Activated naive CD8-positive, alpha-beta T cell treated with anti-CD3 and anti-CD28 coated beads, Interleukin-2, amount 50 U/mL, for 16 hours (primary cell): ENCODE measurements around the gene SLC9A9.

ENCODE experiments used
- DNase-seq: peaks from one replicate; pipeline ENCODE4 v3.0.0-alpha.2; 2020; ENCODE audit warnings: low read depth, low spot score

The SLC9A9 gene

DNA sequence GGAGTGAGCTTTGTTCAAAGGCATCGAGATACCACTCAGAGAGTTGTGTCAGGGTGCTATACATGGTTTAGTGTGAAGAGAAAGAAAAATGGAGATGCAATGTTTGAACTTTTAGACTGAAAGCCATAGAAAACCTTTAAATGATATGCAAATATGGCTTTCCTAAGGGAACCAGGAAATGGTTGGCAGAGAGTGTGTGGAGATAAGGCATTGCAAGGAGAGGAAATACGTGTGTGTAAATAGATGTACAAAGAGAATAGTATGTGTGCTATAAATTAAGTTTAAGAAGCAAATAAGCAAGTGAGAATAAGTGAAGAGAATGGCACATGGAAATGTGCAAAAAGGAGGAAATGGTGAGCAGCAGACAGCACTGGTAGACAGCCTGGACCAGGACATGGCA, 198.1 kb downstream of the SLC9A9 start:
- DNase-seq, result no peak

DNA sequence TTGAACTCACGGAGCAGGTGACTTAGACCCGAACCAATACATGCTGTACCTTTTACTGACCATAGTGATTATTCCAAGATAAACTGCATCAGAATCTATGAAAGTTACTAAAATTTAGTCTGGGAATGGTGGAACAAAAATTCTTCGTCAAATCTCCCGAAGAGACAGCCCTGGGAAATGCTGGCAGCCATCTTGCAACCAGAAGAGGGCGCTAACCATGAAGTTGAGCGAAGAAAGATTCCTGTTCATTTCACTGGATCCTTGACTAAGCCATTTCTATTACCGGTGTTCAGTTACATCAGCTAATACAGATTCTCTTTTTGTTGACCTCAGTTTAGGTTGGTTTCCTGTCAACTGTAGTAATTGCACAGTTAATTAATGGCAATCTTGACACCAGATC, 199.6 kb downstream of the SLC9A9 start:
- DNase-seq, result no peak

DNA sequence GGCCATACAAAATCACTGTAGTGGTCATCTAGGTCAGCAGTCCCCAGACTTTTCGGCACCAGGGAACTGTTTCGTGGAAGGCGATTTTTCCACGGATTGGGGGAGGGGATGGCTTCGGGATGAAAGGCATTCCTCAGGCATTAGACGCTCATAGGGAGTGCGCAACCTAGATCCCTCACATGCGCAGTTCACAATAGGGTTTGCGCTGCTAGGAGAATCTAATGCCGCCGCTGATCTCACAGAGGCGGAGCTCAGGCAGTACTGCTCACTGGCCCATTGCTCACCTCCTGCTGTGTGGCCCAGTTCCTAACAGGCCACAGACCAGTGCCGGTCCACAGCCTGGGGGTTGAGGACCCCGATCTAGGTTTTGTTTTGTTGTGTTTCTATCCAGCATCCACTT, 200.1 kb downstream of the SLC9A9 start:
- DNase-seq, result no peak

DNA sequence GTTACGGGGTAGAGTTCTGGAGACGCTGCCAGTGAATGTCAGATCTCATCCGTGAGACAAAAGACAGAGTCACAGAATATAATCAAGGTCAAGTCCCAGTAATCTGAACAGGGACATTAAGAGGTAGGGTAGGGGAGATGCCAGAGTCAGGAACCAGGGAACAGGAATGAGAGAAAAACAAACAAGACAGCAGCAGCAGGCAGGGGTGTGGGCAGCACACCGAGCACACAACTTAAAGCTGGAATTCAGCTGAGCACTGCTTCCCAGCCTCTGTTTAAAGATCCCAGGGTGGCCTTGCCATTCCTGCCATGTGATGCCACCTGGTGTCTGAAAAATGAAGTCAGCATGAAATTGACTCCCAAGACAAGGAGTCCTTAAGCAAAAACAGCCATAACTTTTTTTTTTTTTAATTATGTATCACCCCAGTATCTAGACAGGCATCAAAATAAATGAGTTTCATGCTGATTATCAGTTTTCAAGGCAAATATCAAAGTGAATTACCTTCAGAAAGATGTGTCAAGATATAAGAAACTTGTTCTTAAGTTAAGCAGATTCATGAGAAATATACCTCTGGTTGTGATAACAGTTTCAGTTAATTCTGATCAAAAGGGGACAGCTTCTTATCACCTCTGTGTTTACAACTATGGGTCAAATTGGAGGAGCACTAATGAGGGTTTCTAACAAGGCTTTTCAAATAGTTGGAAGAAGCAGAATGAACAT, 203.7 kb downstream of the SLC9A9 start:
- DNase-seq, result no peak

DNA sequence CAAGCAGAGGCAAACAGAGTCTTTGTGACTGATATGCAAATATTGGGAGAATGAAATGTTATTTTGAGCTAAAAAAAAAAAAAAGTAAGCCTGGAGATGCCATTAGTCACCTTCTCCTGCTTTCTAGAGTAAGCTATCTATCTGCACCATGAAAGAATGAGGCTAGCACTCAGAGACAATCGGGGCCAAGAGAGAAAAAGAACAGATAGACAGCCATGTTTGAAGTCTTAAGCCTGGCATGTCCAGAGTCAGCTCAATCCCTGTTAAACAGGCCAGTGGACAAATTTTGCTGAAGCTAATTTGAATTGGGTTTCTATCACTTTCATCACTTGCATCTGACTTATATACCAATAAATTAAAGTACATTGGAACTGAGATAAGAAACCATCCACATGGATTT, 204.4 kb downstream of the SLC9A9 start:
- DNase-seq, result no peak

DNA sequence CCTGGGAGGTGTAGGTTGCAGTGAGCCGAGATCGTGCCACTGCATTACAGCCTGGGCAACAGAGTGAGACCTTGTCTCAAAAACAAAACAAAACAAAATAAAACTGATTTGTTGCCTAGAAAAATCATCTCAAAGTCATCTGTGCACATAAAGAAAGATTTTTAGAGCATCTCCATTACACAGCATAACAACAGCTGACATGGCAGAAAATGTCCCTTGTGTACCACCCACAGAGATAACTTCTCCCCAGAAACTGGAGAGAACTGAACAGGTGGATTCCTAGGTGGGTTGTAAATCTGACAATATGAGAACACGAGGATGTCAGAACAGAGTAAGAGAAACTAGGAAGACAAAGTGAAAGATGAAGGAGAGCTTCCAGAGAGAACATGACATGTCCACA, 207.5 kb downstream of the SLC9A9 start:
- DNase-seq, result no peak

DNA sequence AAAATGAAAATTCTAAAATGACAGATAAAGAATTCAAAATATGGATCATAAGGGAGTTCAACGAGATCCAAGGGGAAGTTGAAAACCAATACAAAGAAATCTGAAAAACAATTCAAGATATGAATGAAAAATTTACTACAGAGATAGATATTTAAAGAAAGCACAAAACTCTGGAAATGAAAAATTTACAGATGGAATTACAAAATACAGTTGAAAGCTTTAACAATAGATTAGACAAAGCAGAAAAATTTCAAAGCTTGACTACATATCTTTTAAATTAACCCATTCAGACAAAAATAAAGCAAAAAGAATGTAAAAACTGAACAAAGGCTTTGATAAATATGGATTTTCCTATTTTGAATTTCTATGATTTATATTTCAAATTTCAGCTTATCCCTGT, 211.1 kb downstream of the SLC9A9 start:
- no peak for DNase-seq

DNA sequence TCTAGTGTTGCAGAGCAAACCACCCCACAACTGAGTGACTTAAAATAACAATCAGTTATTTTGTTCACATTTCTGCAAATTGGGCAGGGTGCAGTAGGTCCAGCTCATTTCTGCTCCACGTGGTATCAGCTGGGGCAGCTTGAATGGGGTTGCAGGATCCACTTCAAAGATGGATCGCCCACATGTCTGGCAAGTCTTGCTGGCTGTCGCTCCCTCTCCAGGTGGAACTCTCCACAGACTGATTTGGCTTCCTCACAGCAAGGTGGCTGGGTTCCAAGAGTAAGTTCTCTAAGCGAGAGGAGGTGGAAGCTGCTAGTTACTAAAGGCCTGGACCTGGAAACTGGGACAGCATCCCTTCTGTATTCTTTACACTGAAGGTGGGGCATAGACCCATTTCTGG, 213.3 kb downstream of the SLC9A9 start:
- no peak for DNase-seq

DNA sequence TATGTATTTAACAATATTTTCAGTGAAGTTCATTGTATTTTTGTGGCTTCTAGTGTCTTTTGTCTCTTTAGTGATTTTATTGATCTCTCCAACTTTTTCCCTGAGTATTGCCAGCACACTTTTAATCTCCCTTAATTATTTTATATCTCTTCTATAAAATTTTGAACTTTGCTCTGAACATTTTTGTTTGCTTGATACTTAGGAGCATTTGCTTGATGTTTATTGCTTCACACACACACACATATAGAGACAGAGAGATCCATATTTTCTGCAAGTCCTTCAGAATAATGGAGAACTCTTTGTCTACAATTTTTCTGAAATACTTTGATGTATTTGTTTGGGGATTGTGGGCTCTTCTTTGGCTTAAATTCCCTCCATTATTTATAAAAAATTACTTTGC, 213.8 kb downstream of the SLC9A9 start:
- DNase-seq, result no peak

DNA sequence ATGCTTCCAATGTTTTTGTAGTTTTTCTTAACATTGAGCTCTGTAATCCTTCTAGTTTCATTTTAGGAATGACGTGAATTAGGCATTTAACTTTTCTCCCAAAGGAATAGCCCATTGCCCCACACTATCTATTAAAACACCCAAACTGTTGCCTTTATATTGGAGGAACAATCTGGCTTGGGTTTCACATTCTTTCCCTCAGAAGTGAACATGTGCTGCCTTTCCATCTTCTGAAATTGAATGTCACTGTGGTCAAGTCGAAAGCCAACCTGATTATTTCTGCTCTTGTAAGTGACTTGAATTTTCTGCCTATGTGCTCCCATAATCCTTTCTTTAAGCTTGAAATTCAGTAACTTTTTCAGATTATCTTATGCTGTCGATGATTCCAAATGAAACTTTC, 214.5 kb downstream of the SLC9A9 start:
- no peak for DNase-seq

DNA sequence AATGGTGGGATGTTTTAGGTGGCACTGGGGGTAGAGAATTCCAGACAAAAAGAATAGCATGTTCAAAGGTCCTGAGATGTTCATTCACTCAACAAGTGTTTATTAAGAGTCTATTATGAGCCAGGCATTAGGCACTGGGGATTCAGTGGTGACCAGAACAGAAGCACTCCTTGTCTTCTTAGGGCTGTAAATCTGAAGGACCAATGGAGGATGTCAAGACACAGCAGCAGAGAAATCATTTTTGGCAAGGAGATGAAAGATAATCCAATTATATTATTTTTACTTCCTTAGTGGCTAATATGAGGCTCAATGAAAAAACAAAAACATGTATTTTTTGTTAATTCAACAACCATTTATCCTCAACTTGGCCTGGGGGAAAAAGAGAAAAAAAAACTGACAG, 218.5 kb downstream of the SLC9A9 start:
- no peak for DNase-seq

DNA sequence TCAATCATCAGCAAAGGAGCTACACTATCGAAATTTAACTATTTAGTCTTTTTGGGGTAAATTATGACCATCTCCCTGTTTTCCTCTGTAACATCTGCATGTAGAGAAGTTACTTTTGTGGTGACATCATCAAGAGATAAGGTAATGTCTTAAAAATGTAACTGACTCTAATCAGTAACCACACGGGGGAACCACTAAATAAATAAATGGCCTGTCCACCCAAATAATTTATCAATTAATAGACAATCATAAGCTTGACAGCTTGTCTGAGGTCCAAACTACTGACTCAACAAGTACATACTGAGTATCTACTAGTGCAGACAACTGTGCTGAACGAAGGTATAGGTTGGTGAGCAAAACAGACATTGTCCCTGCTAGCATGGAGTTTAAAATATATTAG, 219.3 kb downstream of the SLC9A9 start:
- DNase-seq, result no peak

DNA sequence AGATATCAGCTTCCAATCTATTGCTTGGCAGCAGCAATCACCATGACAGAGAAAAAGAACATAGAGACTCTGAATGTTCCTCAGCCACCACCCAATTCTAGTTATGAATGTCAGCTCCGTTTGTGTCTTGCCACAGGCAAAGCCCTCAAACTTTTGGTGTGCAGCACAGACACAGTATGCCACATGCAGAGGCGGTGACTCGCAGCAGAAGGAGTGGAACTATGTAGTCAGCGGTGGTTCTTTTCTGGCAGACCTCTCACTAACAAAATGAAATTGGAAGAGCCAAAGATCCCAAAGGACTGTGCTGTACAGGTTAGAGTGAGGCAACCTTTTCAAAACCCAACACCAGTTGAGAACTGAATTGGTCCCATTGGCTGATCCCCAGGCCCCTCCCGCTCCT, 220.9 kb downstream of the SLC9A9 start:
- DNase-seq, result no peak

DNA sequence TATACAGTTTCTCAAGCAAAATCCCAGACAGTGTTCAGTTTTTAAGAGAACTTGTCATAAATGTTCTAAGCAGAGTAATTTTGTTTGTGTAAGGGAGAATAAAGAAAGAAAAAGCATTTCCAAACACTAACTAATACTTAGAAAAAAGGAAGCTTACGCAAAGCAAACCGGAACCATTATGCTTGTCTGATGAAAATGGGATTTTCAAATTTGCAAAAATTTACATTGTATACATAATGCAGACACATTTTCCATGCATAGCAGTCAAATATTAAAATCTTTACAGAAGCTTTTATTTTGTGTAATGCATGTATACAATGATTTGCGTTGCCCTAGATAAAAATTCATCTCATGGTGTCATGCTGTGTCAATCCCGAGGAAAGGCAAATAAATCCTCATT, 229.0 kb downstream of the SLC9A9 start:
- no peak for DNase-seq

DNA sequence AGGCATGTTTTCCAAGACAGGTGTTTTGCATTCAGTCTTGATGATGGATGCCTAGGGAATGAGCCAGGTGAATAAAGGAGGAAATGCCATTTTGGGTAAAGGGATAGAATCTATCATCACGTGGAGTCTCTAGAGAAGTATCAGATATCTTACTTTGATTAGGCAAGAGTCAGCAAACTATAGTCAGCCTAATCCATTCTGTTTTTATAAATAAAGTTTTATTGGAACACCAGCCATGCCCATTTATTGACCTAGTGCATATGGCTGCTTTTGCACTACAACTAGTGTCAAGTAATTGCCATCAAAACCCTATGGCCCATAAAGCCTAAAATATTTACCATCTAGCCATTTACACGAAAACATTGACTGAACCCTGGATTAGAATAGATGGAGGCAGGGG, 231.2 kb downstream of the SLC9A9 start:
- no peak for DNase-seq

DNA sequence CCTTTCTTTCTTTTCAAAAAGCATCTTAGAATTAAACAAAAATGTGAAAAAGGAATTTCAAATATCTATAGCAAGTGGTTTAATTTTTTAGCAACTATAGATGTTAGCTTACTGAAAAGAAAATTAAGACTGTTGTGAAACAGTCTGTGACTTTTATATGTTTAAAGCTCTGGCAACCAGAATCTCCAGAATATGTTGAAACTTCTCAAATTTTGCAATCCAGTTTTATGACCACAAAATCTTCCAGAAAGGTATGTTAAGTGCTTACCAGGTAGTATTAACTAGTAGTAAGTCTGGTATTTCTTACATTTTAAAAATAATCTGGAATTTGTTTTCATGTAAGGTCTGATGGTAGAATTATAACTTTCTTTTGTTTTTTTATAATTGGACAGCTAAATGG, 235.0 kb downstream of the SLC9A9 start:
- DNase-seq, result no peak

DNA sequence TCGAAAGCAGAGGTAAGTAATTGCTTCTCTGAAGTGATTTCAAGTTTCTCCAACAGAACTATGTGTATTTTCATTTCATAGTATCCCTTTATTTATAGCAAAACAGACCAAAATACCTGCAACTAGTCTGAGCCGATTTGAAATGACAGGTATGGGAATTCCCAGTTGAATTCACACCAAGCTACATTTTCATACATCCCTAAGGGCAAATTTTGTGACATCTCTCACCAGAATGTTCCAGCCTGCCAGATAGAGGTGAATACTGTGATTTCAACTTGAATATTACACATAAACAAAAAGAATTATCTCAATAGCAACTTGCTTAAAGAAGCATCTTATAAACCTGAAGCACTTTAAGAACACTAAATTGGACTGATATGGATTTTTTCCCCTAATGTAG, 235.7 kb downstream of the SLC9A9 start:
- no peak for DNase-seq

DNA sequence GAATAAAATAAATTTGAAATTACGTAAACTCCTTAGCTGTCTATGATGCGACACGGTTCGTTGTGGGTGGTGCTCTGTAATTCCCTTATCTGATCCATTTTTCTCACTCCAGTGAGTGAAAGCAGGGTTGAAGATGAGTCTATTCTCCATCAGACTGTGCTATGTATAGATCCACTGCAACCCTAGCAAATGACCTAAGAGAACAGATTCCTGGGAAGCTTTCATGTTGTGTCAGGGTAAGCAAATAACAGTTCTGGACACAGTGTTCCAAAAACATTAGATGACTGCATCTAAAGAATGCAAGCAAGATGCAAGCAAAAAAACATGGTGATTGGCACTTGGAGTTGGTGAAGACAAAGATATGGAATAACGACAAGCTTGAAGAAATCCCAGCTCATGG, 239.3 kb downstream of the SLC9A9 start:
- no peak for DNase-seq

DNA sequence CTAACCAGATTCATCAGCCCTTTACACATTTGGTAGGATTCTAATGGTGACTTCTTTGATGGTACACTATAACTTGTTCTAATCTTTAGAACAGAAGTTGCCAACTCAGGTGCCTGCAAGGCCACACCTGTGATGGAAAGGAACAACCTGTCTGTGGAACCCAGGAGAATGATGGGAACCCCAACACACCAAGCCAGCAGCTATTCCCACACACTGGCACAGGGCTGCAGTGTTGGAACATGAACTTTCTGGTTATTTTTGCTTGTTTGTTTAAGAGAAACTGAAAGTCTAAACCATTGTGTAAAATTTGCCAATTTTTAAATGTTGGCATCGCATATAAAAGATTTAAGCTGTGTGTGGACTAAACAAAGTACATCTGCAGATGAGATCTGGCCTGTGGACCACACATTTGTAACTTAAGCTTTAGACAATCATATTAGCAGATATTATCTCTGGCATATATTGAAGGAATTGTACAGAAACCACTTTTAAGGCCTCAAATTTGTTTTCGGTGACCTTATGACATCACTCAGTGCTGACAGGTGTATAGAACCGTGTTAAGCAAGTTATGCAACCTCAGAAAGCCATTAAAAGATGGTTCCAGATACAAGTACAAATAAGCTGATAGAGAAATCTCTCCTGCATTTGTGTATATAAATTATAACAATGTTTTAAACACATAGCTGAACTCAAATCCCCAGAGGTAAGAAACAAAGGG, 242.9 kb downstream of the SLC9A9 start:
- no peak for DNase-seq

DNA sequence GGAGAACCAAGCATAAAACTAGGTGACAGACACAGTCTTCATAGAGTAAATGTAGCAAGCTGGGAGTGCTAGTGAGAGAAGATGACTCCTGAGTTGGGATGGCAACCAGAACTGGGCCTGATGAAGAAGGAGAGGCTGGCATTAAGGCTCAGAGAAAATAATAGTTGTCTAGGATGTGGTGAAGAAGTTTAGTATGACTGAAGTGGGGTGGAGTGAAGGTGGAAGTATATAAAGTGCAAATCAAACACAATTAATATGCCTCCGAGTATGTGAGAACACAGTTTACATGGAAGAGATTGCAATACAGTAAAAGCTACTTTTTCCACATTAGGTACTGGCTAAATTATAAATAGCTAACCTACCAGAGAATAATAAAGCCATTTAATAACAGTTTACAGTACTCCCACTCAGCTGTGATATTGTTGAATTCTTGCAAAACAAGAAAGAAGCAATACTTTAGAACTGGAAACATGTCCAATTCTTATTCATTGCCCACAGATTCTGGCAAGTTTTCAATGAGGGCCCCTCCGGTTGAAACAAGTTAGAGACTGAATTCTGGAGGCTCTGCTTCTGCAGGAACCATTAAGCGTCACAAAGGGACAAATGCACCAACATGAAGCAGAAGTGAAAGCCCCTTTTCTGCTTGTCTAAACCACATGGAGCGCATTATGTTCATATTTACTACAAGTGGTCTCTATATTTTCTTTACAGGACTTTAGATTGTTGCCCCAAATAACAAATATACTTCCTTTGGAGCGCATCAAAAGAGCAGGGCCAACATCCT, 243.7 kb downstream of the SLC9A9 start:
- DNase-seq, result no peak

DNA sequence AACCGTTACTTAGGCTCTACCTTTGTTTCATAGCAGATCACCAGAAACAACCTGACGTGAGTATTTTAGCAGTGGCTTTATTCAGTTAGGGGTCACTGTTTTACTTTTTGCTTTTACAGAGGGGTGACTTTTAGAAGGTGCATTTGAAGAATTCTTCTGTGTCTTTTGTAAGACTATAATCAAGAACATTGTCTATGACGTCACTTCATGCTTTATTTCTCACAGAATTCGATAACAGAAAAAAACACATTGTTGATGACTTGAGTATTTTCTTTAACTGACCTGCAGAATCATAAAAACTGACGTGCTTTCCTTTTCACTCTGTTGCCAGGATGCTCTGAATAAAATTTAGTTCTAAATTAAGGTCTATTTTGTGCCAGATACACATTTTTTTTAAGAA, 244.5 kb downstream of the SLC9A9 start:
- DNase-seq, result no peak

DNA sequence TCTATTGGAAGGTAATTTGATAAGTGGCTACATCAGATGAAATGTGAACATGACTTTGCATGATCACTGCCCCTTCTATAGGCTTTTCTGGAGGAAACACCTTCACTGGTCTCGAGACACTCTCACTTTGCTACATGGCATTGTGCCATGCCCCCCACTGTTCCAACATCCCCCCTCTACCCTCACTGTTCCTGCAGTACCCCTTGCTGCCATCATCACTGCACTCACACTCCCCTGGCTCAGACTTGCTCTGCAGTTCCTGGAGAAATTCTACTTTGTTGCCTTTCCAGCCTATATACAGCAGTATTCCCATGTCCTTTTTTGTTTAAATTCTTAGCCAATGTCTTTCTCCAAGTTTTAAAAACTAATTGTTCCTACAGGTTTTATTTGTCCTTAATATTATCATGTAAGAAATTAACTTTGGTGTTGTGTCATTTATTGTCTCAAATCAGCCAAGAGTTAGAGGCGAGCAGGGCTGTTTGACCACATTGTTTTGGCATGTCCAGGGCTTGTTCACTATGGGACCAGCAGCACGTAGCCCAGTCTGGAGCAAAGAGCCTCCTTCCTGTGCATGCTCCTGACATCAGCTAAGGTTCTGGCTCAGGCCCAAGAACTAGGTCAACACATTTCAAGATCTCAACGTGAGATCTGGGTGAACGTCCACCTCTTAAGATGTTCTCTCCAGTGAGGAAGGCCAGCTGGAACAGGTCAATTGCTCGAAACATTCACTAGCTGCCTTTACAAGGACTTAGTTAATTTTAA, 246.4 kb downstream of the SLC9A9 start:
- DNase-seq, result no peak
